CD4-positive, alpha-beta T cell (primary cell): Measurements from ENCODE around the gene LGALS4. TPM values are rescaled to one million over a fixed set of nuclear protein-coding genes. Genes with fewer than 3 reads are reported as not detected.
A peak's percentile ranks its signal among the peaks of the same experiment; 100 is the strongest.

Experiments used
- ATAC-seq: fragments of 200-7000 bp; cut with Tn5 transposase; one replicate; pipeline ENCODE4 v1.10.0; 2022; ENCODE audit warnings: mild to moderate bottlenecking; ENCODE audit not compliant: poor library complexity
- CTCF ChIA-PET: fragments of 350-600 bp; sonication (Branson Sonifier 250); formaldehyde crosslinking; loops from one replicate; lab custom pipeline; 2021; ENCODE audit warnings: antibody characterized with exemption, inconsistent platforms; lab: Charles Lee
- POLR2A ChIA-PET: fragments of 350-600 bp; sonication (Branson Sonifier 250); formaldehyde crosslinking; loops from one replicate; lab custom pipeline; 2021; ENCODE audit warnings: antibody characterized with exemption, inconsistent platforms; lab: Charles Lee
- DNase-seq, 14 experiments: peaks; one replicate each; pipeline ENCODE4 v3.0.0-alpha.2; 2013 to 2020; ENCODE audit warnings: mixed read lengths in 2 of 14
- H3K27ac ChIP-seq, 2 donors: one replicate each; pipeline versions ENCODE4 v1.5.1 to v1.7.0; 2013; ENCODE audit warnings: low read length in 2 of 2, low read depth in 1 of 2, mild to moderate bottlenecking in 1 of 2
- H3K27me3 ChIP-seq, 2 experiments: 1 replicate in 1 of 2; 2 replicates in 1 of 2; pipeline versions ENCODE4 v1.6.1 to v1.7.0; 2013; ENCODE audit warnings: low read length in 2 of 2, control low read depth in 1 of 2, mild to moderate bottlenecking in 1 of 2, moderate library complexity in 1 of 2; ENCODE audit not compliant: insufficient read depth in 2 of 2, control insufficient read depth in 1 of 2
- H3K36me3 ChIP-seq: one replicate; pipeline ENCODE4 v1.6.1; 2013; ENCODE audit warnings: low read length, control low read depth; ENCODE audit not compliant: insufficient read depth
- H3K4me1 ChIP-seq: one replicate; pipeline ENCODE4 v1.6.1; 2013; ENCODE audit warnings: low read length, control low read depth; ENCODE audit not compliant: insufficient read depth
- H3K4me3 ChIP-seq: one replicate; pipeline ENCODE4 v1.5.1; 2013; ENCODE audit warnings: mild to moderate bottlenecking, low read length, moderate library complexity
- H3K9me3 ChIP-seq, 2 experiments: 1 replicate in 1 of 2; 2 replicates in 1 of 2; pipeline versions ENCODE4 v1.6.1 to v1.7.0; 2013; ENCODE audit warnings: low read length in 2 of 2, mild to moderate bottlenecking in 2 of 2, control low read depth in 1 of 2, moderate library complexity in 1 of 2; ENCODE audit not compliant: control insufficient read depth in 1 of 2, insufficient read depth in 1 of 2
- H3K27ac Mint-ChIP-seq: one replicate; pipeline ENCODE4 v1.8.0; 2020; ENCODE audit warnings: mixed read lengths
- H3K27me3 Mint-ChIP-seq: one replicate; pipeline ENCODE4 v1.8.0; 2021; ENCODE audit warnings: mixed read lengths
- H3K36me3 Mint-ChIP-seq: one replicate; pipeline ENCODE4 v1.8.0; 2021; ENCODE audit warnings: low read depth, mixed read lengths
- H3K4me1 Mint-ChIP-seq: one replicate; pipeline ENCODE4 v1.8.0; 2021; ENCODE audit warnings: low read depth, mixed read lengths
- H3K4me3 Mint-ChIP-seq: one replicate; pipeline ENCODE4 v1.8.0; 2020; ENCODE audit warnings: mild to moderate bottlenecking, mixed read lengths
- H3K9me3 Mint-ChIP-seq: one replicate; pipeline ENCODE4 v1.8.0; 2020; ENCODE audit warnings: mixed read lengths
- intact Hi-C, 2 experiments: fragments of 100-400 bp; cut with DNase I in 1 of 2; cut with micrococcal nuclease in 1 of 2; formaldehyde crosslinking; loops; one replicate each; pipeline versions ENCODE4 v1.15.1 to v1.9.0; 2023 to 2025; cut with DNase I, micrococcal nuclease
- total RNA-seq, 174 experiments: library from RNA in 2 of 174; stranded (reverse) in 2 of 174; gene quantifications; one replicate each; pipeline ENCODE4 v1.2.3 and lab custom pipeline; 2021 to 2026
- TF ChIP-seq, protein P1 (sequence below): fragments of 200-600 bp; IDR thresholded peaks from one replicate; pipeline ENCODE4 v1.8.0; 2022; ENCODE audit warnings: antibody characterized with exemption, mild to moderate bottlenecking

LGALS4 gene
- total RNA-seq, 2 experiments from 2014 or later = 2.3 to 3.1 TPM

DNA sequence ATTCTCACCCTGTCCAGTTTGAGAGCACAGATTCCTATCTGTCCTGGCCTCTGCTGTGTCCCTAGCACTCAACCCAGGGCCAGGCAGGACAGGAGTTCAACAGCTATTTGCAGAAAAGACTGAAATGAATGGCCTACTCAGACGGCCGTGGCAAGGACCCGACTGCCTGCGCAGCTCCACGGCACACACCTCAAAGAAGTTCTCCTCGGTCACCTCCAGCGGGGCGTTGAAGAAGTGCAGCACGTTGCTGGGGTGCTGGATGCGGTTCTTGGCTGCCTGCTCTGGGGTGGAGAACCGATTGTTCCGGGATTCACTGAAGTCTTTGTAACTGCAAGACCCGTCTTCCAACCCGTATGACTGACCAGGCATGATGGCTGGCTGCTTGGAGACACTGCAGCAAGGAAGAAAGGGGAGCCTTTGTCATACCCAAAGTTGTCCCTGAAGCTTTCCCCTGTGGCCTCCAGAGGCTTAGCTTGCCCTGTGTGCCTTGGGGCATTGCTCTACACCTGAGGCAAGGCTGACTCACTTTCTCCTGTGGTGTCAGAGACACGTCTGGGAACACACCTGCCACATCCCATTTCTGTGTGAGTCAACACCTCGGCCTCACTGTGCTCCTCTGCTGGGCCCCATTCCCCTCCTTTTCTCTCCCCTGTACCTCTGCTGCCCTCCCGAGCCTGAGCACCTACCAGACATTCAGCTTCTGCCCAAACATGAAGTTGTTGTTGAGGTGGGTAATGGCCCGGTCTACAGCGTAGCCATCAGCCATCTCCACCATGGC is 25.7 kb upstream of the LGALS4 start:
- Histone ChIP-seq H3K4me1 (peaks cover 39% of the 10 kb centered on the region), H3K36me3 (peaks cover 80% of the 10 kb centered on the region), H3K4me3 (no peak overlapping the region), H3K27ac (no peak overlapping the region), H3K9me3 (no peaks in the 10 kb centered on the region), H3K27me3 (no peaks in the 10 kb centered on the region)
- Mint-ChIP-seq H3K9me3 (no peaks in the 10 kb centered on the region), H3K4me1 (peaks cover 35% of the 10 kb centered on the region), H3K4me3 (no peak overlapping the region), H3K27ac (peak overlapping the region; percentile 42), H3K36me3 (peaks cover 81% of the 10 kb centered on the region), H3K27me3 (peaks cover 5% of the 10 kb centered on the region)
- no peak for ATAC-seq
- DNase-seq = peak in 5 of 14 experiments; percentile 29 to 60 (median 33)
- intact Hi-C loops = no loop called here
- ChIA-PET POLR2A (interaction anchor here (3.4 kb wide), 1 partner anchor 11 kb away, joined by 14 read pairs; no protein-coding TSS in a partner anchor), CTCF (interaction anchor here (0.5 to 1.3 kb wide), 2 partner anchors 32 to 91 kb away, joined by 3 read pairs; no protein-coding TSS in a partner anchor)
- TF ChIP-seq, protein P1, sequence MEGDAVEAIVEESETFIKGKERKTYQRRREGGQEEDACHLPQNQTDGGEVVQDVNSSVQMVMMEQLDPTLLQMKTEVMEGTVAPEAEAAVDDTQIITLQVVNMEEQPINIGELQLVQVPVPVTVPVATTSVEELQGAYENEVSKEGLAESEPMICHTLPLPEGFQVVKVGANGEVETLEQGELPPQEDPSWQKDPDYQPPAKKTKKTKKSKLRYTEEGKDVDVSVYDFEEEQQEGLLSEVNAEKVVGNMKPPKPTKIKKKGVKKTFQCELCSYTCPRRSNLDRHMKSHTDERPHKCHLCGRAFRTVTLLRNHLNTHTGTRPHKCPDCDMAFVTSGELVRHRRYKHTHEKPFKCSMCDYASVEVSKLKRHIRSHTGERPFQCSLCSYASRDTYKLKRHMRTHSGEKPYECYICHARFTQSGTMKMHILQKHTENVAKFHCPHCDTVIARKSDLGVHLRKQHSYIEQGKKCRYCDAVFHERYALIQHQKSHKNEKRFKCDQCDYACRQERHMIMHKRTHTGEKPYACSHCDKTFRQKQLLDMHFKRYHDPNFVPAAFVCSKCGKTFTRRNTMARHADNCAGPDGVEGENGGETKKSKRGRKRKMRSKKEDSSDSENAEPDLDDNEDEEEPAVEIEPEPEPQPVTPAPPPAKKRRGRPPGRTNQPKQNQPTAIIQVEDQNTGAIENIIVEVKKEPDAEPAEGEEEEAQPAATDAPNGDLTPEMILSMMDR = no peak

DNA sequence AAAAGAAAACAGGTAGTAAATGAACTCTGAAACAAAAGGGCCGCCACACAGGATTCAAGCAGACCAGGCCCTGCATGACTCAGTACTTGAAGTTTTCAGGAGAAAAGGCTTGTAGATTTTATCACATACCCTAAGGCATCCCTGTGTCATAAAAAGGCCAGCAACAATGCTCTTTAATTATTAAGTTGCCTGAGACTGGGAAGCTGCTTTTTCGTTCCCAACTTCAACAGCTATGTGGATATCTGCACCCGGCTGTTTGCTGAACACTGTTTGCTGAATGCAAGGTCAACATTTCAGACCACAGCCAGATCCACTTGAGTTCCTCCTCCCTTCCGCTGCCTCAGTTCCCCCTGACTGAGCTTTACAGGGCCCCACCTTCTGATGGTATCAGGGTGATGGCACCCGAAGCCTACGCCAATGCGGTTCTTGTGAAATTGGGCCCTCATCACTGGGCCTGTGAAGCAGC is 24.9 kb upstream of the LGALS4 start:
- H3K27me3 ChIP-seq = no peaks in the 10 kb centered on the region
- H3K36me3 ChIP-seq = peaks cover 73% of the 10 kb centered on the region
- POLR2A ChIA-PET = interaction anchor here (0.8 to 3.4 kb wide), 2 partner anchors 12 to 63 kb away, joined by 3 to 14 read pairs; no protein-coding TSS in a partner anchor
- Mint-ChIP-seq H3K36me3 (peaks cover 74% of the 10 kb centered on the region), H3K27ac (peak overlapping the region; percentile 20), H3K27me3 (peaks cover 5% of the 10 kb centered on the region), H3K9me3 (no peaks in the 10 kb centered on the region), H3K4me1 (peaks cover 28% of the 10 kb centered on the region), H3K4me3 (no peak overlapping the region)
- H3K27ac ChIP-seq = peak overlapping the region in 1 of 2 donors; percentile 11
- CTCF ChIA-PET = no interaction called here
- peaks cover 32% of the 10 kb centered on the region for H3K4me1 ChIP-seq
- ATAC-seq (no peak), DNase-seq (no peak)
- H3K9me3 ChIP-seq = no peaks in the 10 kb centered on the region
- H3K4me3 ChIP-seq = no peak overlapping the region
- intact Hi-C loops = no loop called here
- TF ChIP-seq, protein P1 = no peak

GRCh38 chr19:38836983-38837626 is 24.4 kb upstream of the LGALS4 start:
- peak overlapping the region; percentile 11 for H3K4me3 Mint-ChIP-seq
- ATAC-seq (no peak), DNase-seq (no peak)
- peaks cover 31% of the 10 kb centered on the region for H3K4me1 ChIP-seq
- POLR2A ChIA-PET = interaction anchor here (0.8 to 3.4 kb wide), 2 partner anchors 12 to 63 kb away, joined by 3 to 14 read pairs; no protein-coding TSS in a partner anchor
- H3K4me3 ChIP-seq = no peak overlapping the region
- CTCF ChIA-PET = no interaction called here
- peaks cover 67% of the 10 kb centered on the region for H3K36me3 ChIP-seq
- TF ChIP-seq, protein P1 = no peak
- H3K9me3 Mint-ChIP-seq = no peaks in the 10 kb centered on the region
- no peaks in the 10 kb centered on the region for H3K27me3 Mint-ChIP-seq
- peak overlapping the region; percentile 20 for H3K27ac Mint-ChIP-seq
- intact Hi-C loops = no loop called here
- H3K27ac ChIP-seq = peak overlapping the region in 1 of 2 donors; percentile 11
- no peaks in the 10 kb centered on the region for H3K27me3 ChIP-seq
- H3K4me1 Mint-ChIP-seq = peaks cover 26% of the 10 kb centered on the region
- no peaks in the 10 kb centered on the region for H3K9me3 ChIP-seq
- peaks cover 70% of the 10 kb centered on the region for H3K36me3 Mint-ChIP-seq
